IMR-90 (cell line): Measurements from ENCODE around the gene CLCN6. TPM values are rescaled to one million over a fixed set of nuclear protein-coding genes. Genes with fewer than 3 reads are reported as not detected.
A peak's percentile ranks its signal among the peaks of the same experiment; 100 is the strongest.

Source experiments
- ATAC-seq: fragments of 200-7000 bp; cut with Tn5 transposase; 2 replicates; pipeline ENCODE4 v1.9.1; 2020; ENCODE audit warnings: low read depth, mild to moderate bottlenecking, moderate library complexity
- BruUV-seq: library from RNA; stranded (reverse); fragments of 400-500 nt; replicated peaks from 2 replicates; lab custom pipeline; 2021; lab: Mats Ljungman, UMichigan
- CTCF ChIA-PET: fragments of 300-600 bp; formaldehyde crosslinking; extraction: SDS; loops from one replicate; lab custom pipeline; 2021; ENCODE audit warnings: antibody characterized with exemption; lab: Yijun Ruan, JAX
- POLR2A ChIA-PET: fragments of 300-600 bp; sonication (Branson Sonifier 250); formaldehyde crosslinking; loops from one replicate; lab custom pipeline; 2022; ENCODE audit warnings: antibody characterized with exemption; ENCODE audit not compliant: unreplicated experiment; lab: Charles Lee
- DNase-seq: peaks from one replicate; pipeline ENCODE4 v3.0.0; 2013
- H2AFZ ChIP-seq: replicated peaks from 2 replicates; pipeline ENCODE3; 2013; ENCODE audit warnings: low read length, mild to moderate bottlenecking; ENCODE audit not compliant: poor library complexity
- H2AK5ac ChIP-seq: 2 replicates; pipeline ENCODE4 v1.6.1; 2013; ENCODE audit warnings: low read depth, low read length, inconsistent platforms
- H2AK9ac ChIP-seq: replicated peaks from 2 replicates; pipeline ENCODE3; 2013; ENCODE audit warnings: mild to moderate bottlenecking, low read depth, low read length, moderate library complexity; ENCODE audit not compliant: poor library complexity
- H2BK120ac ChIP-seq: 2 replicates; pipeline ENCODE4 v1.6.1; 2013; ENCODE audit warnings: low read depth, low read length, inconsistent platforms
- H2BK15ac ChIP-seq: 3 replicates; pipeline ENCODE4 v1.6.1; 2013; ENCODE audit warnings: low read depth, low read length, inconsistent platforms
- H2BK20ac ChIP-seq: 2 replicates; pipeline ENCODE4 v1.6.1; 2013; ENCODE audit warnings: low read depth, mild to moderate bottlenecking, inconsistent platforms, low read length, moderate library complexity
- H2BK5ac ChIP-seq: 2 replicates; pipeline ENCODE4 v1.6.1; 2013; ENCODE audit warnings: mild to moderate bottlenecking, low read depth, low read length, inconsistent platforms; ENCODE audit not compliant: poor library complexity, severe bottlenecking
- H3K14ac ChIP-seq: replicated peaks from 2 replicates; pipeline ENCODE4 v1.6.1; 2013; ENCODE audit warnings: low read depth, low read length, inconsistent platforms
- H3K18ac ChIP-seq: 2 replicates; pipeline ENCODE4 v1.6.1; 2013; ENCODE audit warnings: low read depth, low read length, control low read depth
- H3K23ac ChIP-seq: 2 replicates; pipeline ENCODE4 v1.6.1; 2013; ENCODE audit warnings: low read depth, low read length, inconsistent platforms
- H3K27ac ChIP-seq: 2 replicates; pipeline ENCODE4 v1.5.1; 2013; ENCODE audit warnings: mild to moderate bottlenecking, control low read depth, low read length; ENCODE audit not compliant: insufficient read depth
- H3K27me3 ChIP-seq: 2 replicates; pipeline ENCODE4 v1.6.1; 2013; ENCODE audit warnings: low read length; ENCODE audit not compliant: control insufficient read depth, insufficient read depth
- H3K36me3 ChIP-seq: 2 replicates; pipeline ENCODE4 v1.6.1; 2013; ENCODE audit warnings: low read length, mixed read lengths; ENCODE audit not compliant: control insufficient read depth, insufficient read depth
- H3K4ac ChIP-seq: 2 replicates; pipeline ENCODE4 v1.6.1; 2013; ENCODE audit warnings: low read depth, low read length, inconsistent platforms
- H3K4me1 ChIP-seq: 2 replicates; pipeline ENCODE4 v1.6.1; 2013; ENCODE audit warnings: low read length, mixed read lengths; ENCODE audit not compliant: control insufficient read depth, insufficient read depth
- H3K4me2 ChIP-seq: 2 replicates; pipeline ENCODE4 v1.6.1; 2013; ENCODE audit warnings: low read depth, mild to moderate bottlenecking, control low read depth, low read length, moderate library complexity
- H3K4me3 ChIP-seq: 2 replicates; pipeline ENCODE4 v1.5.1; 2013; ENCODE audit warnings: low read depth, mild to moderate bottlenecking, control low read depth, low read length, moderate library complexity; ENCODE audit not compliant: insufficient read depth
- H3K56ac ChIP-seq: 2 replicates; pipeline ENCODE4 v1.6.1; 2013; ENCODE audit warnings: low read length, inconsistent platforms; ENCODE audit not compliant: insufficient read depth; ENCODE audit errors: extremely low read depth
- H3K79me1 ChIP-seq, 2 experiments: 2 replicates each; pipeline ENCODE4 v1.6.1; 2013; ENCODE audit warnings: low read length in 2 of 2, inconsistent platforms in 1 of 2, low read depth in 1 of 2
- H3K9ac ChIP-seq: 2 replicates; pipeline ENCODE4 v1.6.1; 2013; ENCODE audit warnings: low read depth, low read length, control low read depth
- H3K9me1 ChIP-seq: 2 replicates; pipeline ENCODE4 v1.6.1; 2013; ENCODE audit warnings: low read length, inconsistent platforms; ENCODE audit not compliant: insufficient read depth
- H3K9me3 ChIP-seq: 2 replicates; pipeline ENCODE4 v1.6.1; 2013; ENCODE audit warnings: low read length; ENCODE audit not compliant: control insufficient read depth, insufficient read depth
- H4K20me1 ChIP-seq: 2 replicates; pipeline ENCODE4 v1.6.1; 2013; ENCODE audit warnings: low read length, inconsistent platforms; ENCODE audit not compliant: insufficient read depth
- H4K5ac ChIP-seq: 2 replicates; pipeline ENCODE4 v1.6.1; 2013; ENCODE audit warnings: mild to moderate bottlenecking, low read depth, low read length, control low read depth
- H4K8ac ChIP-seq, 2 experiments: 2 replicates each; pipeline ENCODE4 v1.6.1; 2013; ENCODE audit warnings: low read depth in 2 of 2, low read length in 2 of 2, control low read depth in 1 of 2, inconsistent platforms in 1 of 2
- H4K91ac ChIP-seq: 2 replicates; pipeline ENCODE4 v1.6.1; 2013; ENCODE audit warnings: low read depth, low read length, inconsistent platforms; ENCODE audit not compliant: insufficient read depth
- BHLHE40 ChIP-seq: fragments of 150-350 bp; IDR thresholded peaks from 2 replicates; pipeline ENCODE4 v1.6.1; 2016; ENCODE audit warnings: mild to moderate bottlenecking, low read depth, low read length
- CEBPB ChIP-seq: IDR thresholded peaks from 2 replicates; pipeline ENCODE4 v1.6.1; 2012; ENCODE audit warnings: low read depth, low read length, improper control_type of control experiment
- CHD1 ChIP-seq: IDR thresholded peaks from 2 replicates; pipeline ENCODE4 v1.6.1; 2012; ENCODE audit warnings: low read depth, low read length, improper control_type of control experiment
- FOS ChIP-seq: fragments of 150-350 bp; IDR thresholded peaks from 2 replicates; pipeline ENCODE4 v1.6.1; 2016; ENCODE audit warnings: low read depth, low read length
- MAFK ChIP-seq: IDR thresholded peaks from 2 replicates; pipeline ENCODE4 v1.6.1; 2012; ENCODE audit warnings: low read depth, low read length, improper control_type of control experiment
- MAZ ChIP-seq: IDR thresholded peaks from 2 replicates; pipeline ENCODE4 v1.6.1; 2012; ENCODE audit warnings: low read depth, mild to moderate bottlenecking, low read length, improper control_type of control experiment, moderate library complexity, borderline replicate concordance
- MXI1 ChIP-seq: IDR thresholded peaks from 2 replicates; pipeline ENCODE4 v1.6.1; 2012; ENCODE audit warnings: low read depth, mild to moderate bottlenecking, low read length, moderate library complexity, borderline replicate concordance
- NFE2L2 ChIP-seq: fragments of 150-350 bp; IDR thresholded peaks from 2 replicates; pipeline ENCODE4 v1.6.1; 2016; ENCODE audit warnings: low read depth, mild to moderate bottlenecking, low read length
- POLR2A ChIP-seq: IDR thresholded peaks from 2 replicates; pipeline ENCODE4 v1.6.1; 2012; ENCODE audit warnings: mild to moderate bottlenecking, low read depth, low read length
- RAD21 ChIP-seq: IDR thresholded peaks from 2 replicates; pipeline ENCODE4 v1.6.1; 2012; ENCODE audit warnings: low read length, improper control_type of control experiment
- RCOR1 ChIP-seq: IDR thresholded peaks from 2 replicates; pipeline ENCODE4 v1.6.1; 2012; ENCODE audit warnings: mild to moderate bottlenecking, low read length, improper control_type of control experiment; ENCODE audit not compliant: insufficient replicate concordance
- RFX5 ChIP-seq: IDR thresholded peaks from 2 replicates; pipeline ENCODE4 v1.8.0; 2012; ENCODE audit warnings: low read depth, mild to moderate bottlenecking, low read length, moderate library complexity
- SMC3 ChIP-seq: fragments of 150-350 bp; IDR thresholded peaks from 2 replicates; pipeline ENCODE4 v1.6.1; 2016; ENCODE audit warnings: low read depth, mild to moderate bottlenecking, antibody characterized with exemption, low read length, moderate library complexity
- whole genome bisulfite sequencing, 2 experiments: methylation state at CpG; one replicate each; pipeline versions ENCODE4 v1.1.5 to v1.1.7; 2013; ENCODE audit warnings: missing lambda C conversion rate in 2 of 2; ENCODE audit not compliant: insufficient read length in 1 of 2; ENCODE audit errors: extremely low coverage in 2 of 2; 5-methylcytosine and 5-hydroxymethylcytosine counted together
- dilution Hi-C: fragments of 300-500 bp; cut with HindIII; formaldehyde crosslinking; loops from one replicate; pipeline ENCODE4 v1.14.3; 2018; ENCODE audit warnings: low sequenced_read_pairs; ENCODE audit not compliant: unreplicated experiment
- in situ Hi-C: fragments of 300-500 bp; cut with MboI; formaldehyde crosslinking; loops from 3 replicates; pipeline ENCODE4 v1.14.3; 2019; ENCODE audit warnings: low sequenced_read_pairs, inconsistent platforms, mixed read lengths
- intact Hi-C: fragments of 100-400 bp; cut with micrococcal nuclease; formaldehyde crosslinking; loops from 2 replicates; pipeline ENCODE4 v1.10.0; 2022
- polyA plus RNA-seq, 3 experiments: library from polyadenylated mRNA; depleted of rRNA; stranded (reverse); fragments of >200 nt; gene quantifications; 2 replicates each; pipeline ENCODE4 v1.2.3, GENCODE V29; 2012; ENCODE audit warnings: low replicate concordance in 1 of 3
- total RNA-seq: library from RNA; depleted of rRNA; stranded (reverse); fragments of >200 nt; gene quantifications from 2 replicates; pipeline ENCODE4 v1.2.3, GENCODE V29; 2012
- TF ChIP-seq, protein P1 (sequence below): fragments of 150-350 bp; IDR thresholded peaks from 2 replicates; pipeline ENCODE4 v1.6.1; 2017; ENCODE audit warnings: mild to moderate bottlenecking, antibody characterized with exemption, low read length, low read depth
- TF ChIP-seq, protein P2 (sequence below): fragments of 150-350 bp; IDR thresholded peaks from 2 replicates; pipeline ENCODE4 v1.6.1; 2016; ENCODE audit warnings: low read depth, mild to moderate bottlenecking, low read length, moderate library complexity, borderline replicate concordance
- TF ChIP-seq, protein P3 (sequence below): conservative IDR thresholded peaks from 2 replicates; pipeline ENCODE4 v1.5.1; 2012; ENCODE audit warnings: mild to moderate bottlenecking, low read depth, low read length, improper control_type of control experiment

The CLCN6 gene
- total and polyA plus RNA-seq, 2 of the 4 experiments (the other 2 are of a cell fraction) = 4.1 to 10.6 TPM

DNA sequence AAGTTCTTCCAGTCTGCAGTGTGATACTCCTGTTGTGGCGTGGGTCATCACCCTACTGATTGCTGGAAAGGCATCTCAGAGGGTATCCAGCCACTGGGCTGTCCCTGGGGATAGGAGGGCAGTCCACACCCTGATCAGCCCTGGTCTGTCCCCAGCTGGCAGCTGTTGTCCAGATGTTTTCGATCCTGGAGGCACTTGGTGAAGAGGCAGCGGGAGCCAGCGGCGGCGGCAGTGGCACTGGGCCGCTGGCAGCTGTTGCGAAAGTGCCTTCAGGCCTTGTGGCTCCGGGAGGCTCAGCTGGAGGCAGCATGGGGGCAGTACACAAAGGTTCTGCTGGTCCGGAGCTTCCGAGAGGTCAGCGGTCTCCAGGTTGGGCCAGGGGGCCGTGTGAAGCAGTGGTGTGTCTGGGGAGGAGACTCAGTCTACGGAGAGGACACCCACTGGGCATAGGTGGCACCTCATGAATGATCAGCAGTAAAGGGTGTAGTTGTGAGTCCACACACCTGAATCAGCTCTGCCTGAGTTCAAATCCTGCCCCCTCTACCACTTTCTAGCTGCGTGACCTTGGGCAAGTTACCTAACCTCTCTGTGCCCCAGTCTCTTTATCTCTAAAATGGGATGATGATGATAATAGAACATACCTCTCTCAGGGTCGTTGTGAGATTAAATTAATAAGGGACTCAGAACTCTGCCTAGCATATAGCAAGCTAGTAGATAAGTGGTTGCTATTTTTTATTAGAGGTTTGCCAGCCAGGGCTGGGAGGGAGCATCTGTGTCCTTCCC lies 37.9 kb upstream of the CLCN6 start:
- peak overlapping the region; percentile 24 for H2AFZ ChIP-seq
- intact Hi-C loops = no loop called here
- H3K9ac ChIP-seq = no peak overlapping the region
- no peak overlapping the region for H3K14ac ChIP-seq
- BruUV-seq = no TSS peak
- POLR2A ChIA-PET = no interaction called here
- H2AK9ac ChIP-seq = no peak overlapping the region
- in situ Hi-C loops = no loop called here
- TF ChIP-seq SMC3 = no peak
- no peak for TF ChIP-seq POLR2A
- TF ChIP-seq BHLHE40 = no peak
- TF ChIP-seq MAFK = no peak
- TF ChIP-seq, protein P1, sequence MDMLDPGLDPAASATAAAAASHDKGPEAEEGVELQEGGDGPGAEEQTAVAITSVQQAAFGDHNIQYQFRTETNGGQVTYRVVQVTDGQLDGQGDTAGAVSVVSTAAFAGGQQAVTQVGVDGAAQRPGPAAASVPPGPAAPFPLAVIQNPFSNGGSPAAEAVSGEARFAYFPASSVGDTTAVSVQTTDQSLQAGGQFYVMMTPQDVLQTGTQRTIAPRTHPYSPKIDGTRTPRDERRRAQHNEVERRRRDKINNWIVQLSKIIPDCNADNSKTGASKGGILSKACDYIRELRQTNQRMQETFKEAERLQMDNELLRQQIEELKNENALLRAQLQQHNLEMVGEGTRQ = no peak
- TF ChIP-seq, protein P2, sequence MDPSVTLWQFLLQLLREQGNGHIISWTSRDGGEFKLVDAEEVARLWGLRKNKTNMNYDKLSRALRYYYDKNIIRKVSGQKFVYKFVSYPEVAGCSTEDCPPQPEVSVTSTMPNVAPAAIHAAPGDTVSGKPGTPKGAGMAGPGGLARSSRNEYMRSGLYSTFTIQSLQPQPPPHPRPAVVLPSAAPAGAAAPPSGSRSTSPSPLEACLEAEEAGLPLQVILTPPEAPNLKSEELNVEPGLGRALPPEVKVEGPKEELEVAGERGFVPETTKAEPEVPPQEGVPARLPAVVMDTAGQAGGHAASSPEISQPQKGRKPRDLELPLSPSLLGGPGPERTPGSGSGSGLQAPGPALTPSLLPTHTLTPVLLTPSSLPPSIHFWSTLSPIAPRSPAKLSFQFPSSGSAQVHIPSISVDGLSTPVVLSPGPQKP = no peak
- TF ChIP-seq CEBPB = no peak
- TF ChIP-seq CHD1 = no peak
- no peak for TF ChIP-seq MAZ
- TF ChIP-seq RCOR1 = no peak
- no peak for TF ChIP-seq MXI1
- TF ChIP-seq RAD21 = no peak
- TF ChIP-seq, protein P3, sequence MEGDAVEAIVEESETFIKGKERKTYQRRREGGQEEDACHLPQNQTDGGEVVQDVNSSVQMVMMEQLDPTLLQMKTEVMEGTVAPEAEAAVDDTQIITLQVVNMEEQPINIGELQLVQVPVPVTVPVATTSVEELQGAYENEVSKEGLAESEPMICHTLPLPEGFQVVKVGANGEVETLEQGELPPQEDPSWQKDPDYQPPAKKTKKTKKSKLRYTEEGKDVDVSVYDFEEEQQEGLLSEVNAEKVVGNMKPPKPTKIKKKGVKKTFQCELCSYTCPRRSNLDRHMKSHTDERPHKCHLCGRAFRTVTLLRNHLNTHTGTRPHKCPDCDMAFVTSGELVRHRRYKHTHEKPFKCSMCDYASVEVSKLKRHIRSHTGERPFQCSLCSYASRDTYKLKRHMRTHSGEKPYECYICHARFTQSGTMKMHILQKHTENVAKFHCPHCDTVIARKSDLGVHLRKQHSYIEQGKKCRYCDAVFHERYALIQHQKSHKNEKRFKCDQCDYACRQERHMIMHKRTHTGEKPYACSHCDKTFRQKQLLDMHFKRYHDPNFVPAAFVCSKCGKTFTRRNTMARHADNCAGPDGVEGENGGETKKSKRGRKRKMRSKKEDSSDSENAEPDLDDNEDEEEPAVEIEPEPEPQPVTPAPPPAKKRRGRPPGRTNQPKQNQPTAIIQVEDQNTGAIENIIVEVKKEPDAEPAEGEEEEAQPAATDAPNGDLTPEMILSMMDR = no peak
- no peak for TF ChIP-seq FOS
- no peak for TF ChIP-seq NFE2L2
- TF ChIP-seq RFX5 = no peak
- no peak overlapping the region for H2BK15ac ChIP-seq
- no peaks in the 10 kb centered on the region for H3K9me3 ChIP-seq
- no peak overlapping the region for H2BK20ac ChIP-seq
- no peak overlapping the region for H3K18ac ChIP-seq
- H4K5ac ChIP-seq = no peak overlapping the region
- H3K56ac ChIP-seq = no peak overlapping the region
- no peak overlapping the region for H4K8ac ChIP-seq
- 48% methylated on average over 11 of the region's 16 CpGs; no CpG with 5 or more reads in 1 of the 2 experiments for WGBS, 2 experiments
- no peak overlapping the region for H2AK5ac ChIP-seq
- CTCF ChIA-PET = no interaction called here
- no peaks in the 10 kb centered on the region for H3K9me1 ChIP-seq
- no peak overlapping the region for H3K4ac ChIP-seq
- no peak overlapping the region for H3K27ac ChIP-seq
- H3K4me2 ChIP-seq = no peak overlapping the region
- DNase-seq (no peak), ATAC-seq (no peak; the same call in 1 of the 2 replicates)
- no peak overlapping the region for H3K23ac ChIP-seq
- H3K79me1 ChIP-seq = no peaks in the 10 kb centered on the region
- dilution Hi-C loops = no loop called here
- peaks cover 22% of the 10 kb centered on the region for H3K27me3 ChIP-seq
- H4K20me1 ChIP-seq = no peaks in the 10 kb centered on the region
- no peak overlapping the region for H2BK5ac ChIP-seq
- H3K36me3 ChIP-seq = no peaks in the 10 kb centered on the region
- no peak overlapping the region for H4K91ac ChIP-seq
- H2BK120ac ChIP-seq = no peak overlapping the region
- H3K4me1 ChIP-seq = no peaks in the 10 kb centered on the region
- H3K4me3 ChIP-seq = no peak overlapping the region
